ENCODE measurements around the gene OR6C2. TPM values are rescaled to one million over a fixed set of nuclear protein-coding genes. Genes with fewer than 3 reads are reported as not detected.
"Not testable (repeated sequence)": the region's sequence is repeated elsewhere in the genome, so short reads cannot be mapped to it uniquely, and the experiment has no call there.

The OR6C2 gene
- total RNA-seq, 1 donor from 2014 or later: not detected

DNA sequence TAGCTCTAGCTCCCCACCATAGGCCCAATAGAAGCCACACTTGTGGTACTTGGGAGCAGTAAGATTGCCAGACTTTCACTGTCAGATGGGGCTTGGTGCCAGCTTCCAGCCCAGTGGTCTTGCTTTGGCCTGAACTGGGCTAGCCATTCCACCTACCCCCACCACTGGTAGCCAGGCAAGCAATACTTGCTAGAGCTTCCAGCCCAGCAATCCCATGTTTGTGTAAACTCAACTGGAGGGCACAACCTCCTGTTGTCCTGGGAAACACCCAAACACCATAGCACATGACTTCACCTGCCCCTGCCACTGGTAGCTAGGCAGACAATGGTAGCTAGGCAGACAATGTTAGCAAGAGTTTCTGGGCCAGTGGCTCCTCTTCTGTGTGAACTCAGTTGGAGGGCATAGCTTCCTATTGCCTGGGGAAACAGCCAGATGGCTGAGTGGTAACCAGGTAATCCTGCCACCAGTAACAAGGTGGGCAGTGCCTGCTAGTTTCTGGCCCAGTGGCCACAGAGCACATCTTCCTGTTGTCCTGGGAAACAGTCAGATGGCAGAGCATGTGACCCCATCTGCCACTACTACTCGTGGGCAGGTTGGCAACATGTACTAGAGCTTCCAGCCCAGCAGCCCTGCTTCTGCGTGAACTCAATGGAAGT is 23.4 kb upstream of the OR6C2 start:
- Histone ChIP-seq H3K36me3 (ENCODE audit: control insufficient read depth in 3 of 3, insufficient read depth in 3 of 3, low read length in 3 of 3) (no peaks in the 10 kb centered on the region), H3K9ac (ENCODE audit: low read depth in 1 of 3, low read length in 3 of 3) (no peak overlapping the region), H3K4me3 (ENCODE audit: low read length in 3 of 3) (no peak overlapping the region), H3K27ac (ENCODE audit: low read depth, low read length) (no peak overlapping the region), H3K4me1 (ENCODE audit: control insufficient read depth in 3 of 3, insufficient read depth in 3 of 3, low read length in 3 of 3) (no peaks in the 10 kb centered on the region), H3K27me3 (ENCODE audit: control insufficient read depth in 3 of 3, insufficient read depth in 3 of 3, low read length in 3 of 3) (peaks cover 0 to 3% (median 0%) of the 10 kb centered on the region in 3 donors), H3K9me3 (ENCODE audit: control insufficient read depth in 3 of 3, low read length in 3 of 3) (peaks cover 0 to 2% (median 0%) of the 10 kb centered on the region in 3 donors)

GRCh38 chr12:55425954-55426353 is 17.9 kb upstream of the OR6C2 start, which contains the start of gene OR6C76:
OR6C76 (plus strand) TSS chr12:55426254; CDS start chr12:55426254, 0 bp downstream.
- Histone ChIP-seq H3K27ac (ENCODE audit: low read depth, low read length) (no peak within 1 kb of the TSS), H3K4me3 (ENCODE audit: low read length in 3 of 3) (no peak within 1 kb of the TSS), H3K36me3 (ENCODE audit: control insufficient read depth in 3 of 3, insufficient read depth in 3 of 3, low read length in 3 of 3) (no peaks in the 10 kb centered on the region), H3K9ac (ENCODE audit: low read depth in 1 of 3, low read length in 3 of 3) (no peak within 1 kb of the TSS), H3K27me3 (ENCODE audit: control insufficient read depth in 3 of 3, insufficient read depth in 3 of 3, low read length in 3 of 3) (no peaks in the 10 kb centered on the region), H3K9me3 (ENCODE audit: control insufficient read depth in 3 of 3, low read length in 3 of 3) (no peaks in the 10 kb centered on the region), H3K4me1 (ENCODE audit: control insufficient read depth in 3 of 3, insufficient read depth in 3 of 3, low read length in 3 of 3) (no peaks in the 10 kb centered on the region)

- no peaks in the 10 kb centered on the region for H3K36me3 ChIP-seq (ENCODE audit: control insufficient read depth in 3 of 3, insufficient read depth in 3 of 3, low read length in 3 of 3)
- no peak overlapping the region for H3K9ac ChIP-seq (ENCODE audit: low read depth in 1 of 3, low read length in 3 of 3)
- no peaks in the 10 kb centered on the region for H3K27me3 ChIP-seq (ENCODE audit: control insufficient read depth in 3 of 3, insufficient read depth in 3 of 3, low read length in 3 of 3)
- no peaks in the 10 kb centered on the region for H3K4me1 ChIP-seq (ENCODE audit: control insufficient read depth in 3 of 3, insufficient read depth in 3 of 3, low read length in 3 of 3)
- no peaks in the 10 kb centered on the region for H3K9me3 ChIP-seq (ENCODE audit: control insufficient read depth in 3 of 3, low read length in 3 of 3)
- H3K4me3 ChIP-seq (ENCODE audit: low read length in 3 of 3): no peak overlapping the region
- no peak overlapping the region for H3K27ac ChIP-seq (ENCODE audit: low read depth, low read length)
These were observed 15.3 kb upstream of the OR6C2 start for GRCh38 chr12:55428331-55429243.

- not testable (repeated sequence) for H3K4me3 ChIP-seq (ENCODE audit: low read length in 3 of 3); H3K27ac ChIP-seq (ENCODE audit: low read depth, low read length); H3K9me3 ChIP-seq (ENCODE audit: control insufficient read depth in 3 of 3, low read length in 3 of 3); H3K9ac ChIP-seq (ENCODE audit: low read depth in 1 of 3, low read length in 3 of 3); H3K36me3 ChIP-seq (ENCODE audit: control insufficient read depth in 3 of 3, insufficient read depth in 3 of 3, low read length in 3 of 3); H3K4me1 ChIP-seq (ENCODE audit: control insufficient read depth in 3 of 3, insufficient read depth in 3 of 3, low read length in 3 of 3); H3K27me3 ChIP-seq (ENCODE audit: control insufficient read depth in 3 of 3, insufficient read depth in 3 of 3, low read length in 3 of 3)
These were observed 2.6 kb upstream of the OR6C2 start for GRCh38 chr12:55441233-55441632.

DNA sequence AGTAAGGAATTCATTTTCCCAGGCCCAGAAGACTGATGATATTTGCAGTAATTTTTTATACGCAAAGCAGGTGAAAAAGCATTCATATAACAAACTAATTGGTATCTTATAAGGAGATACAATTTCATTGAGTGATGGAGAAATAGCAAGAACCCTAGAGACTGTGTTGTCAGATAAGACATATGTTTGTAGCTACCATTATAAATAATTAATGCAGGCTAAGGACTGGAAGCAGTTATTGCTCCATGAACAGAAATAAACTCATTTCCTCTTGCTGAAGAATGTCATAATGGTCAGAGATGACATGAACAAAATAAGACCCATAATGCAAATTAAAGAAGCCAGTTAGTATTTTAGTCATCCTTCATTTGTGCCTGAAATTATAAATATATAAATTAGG is 1.5 kb downstream of the OR6C2 start:
- Histone ChIP-seq H3K27ac (ENCODE audit: low read depth, low read length) (no peak overlapping the region), H3K36me3 (ENCODE audit: control insufficient read depth in 3 of 3, insufficient read depth in 3 of 3, low read length in 3 of 3) (no peaks in the 10 kb centered on the region), H3K9me3 (ENCODE audit: control insufficient read depth in 3 of 3, low read length in 3 of 3) (no peaks in the 10 kb centered on the region), H3K4me1 (ENCODE audit: control insufficient read depth in 3 of 3, insufficient read depth in 3 of 3, low read length in 3 of 3) (no peaks in the 10 kb centered on the region), H3K4me3 (ENCODE audit: low read length in 3 of 3) (no peak overlapping the region), H3K27me3 (ENCODE audit: control insufficient read depth in 3 of 3, insufficient read depth in 3 of 3, low read length in 3 of 3) (peaks cover 0 to 3% (median 0%) of the 10 kb centered on the region in 3 donors), H3K9ac (ENCODE audit: low read depth in 1 of 3, low read length in 3 of 3) (no peak overlapping the region)

DNA sequence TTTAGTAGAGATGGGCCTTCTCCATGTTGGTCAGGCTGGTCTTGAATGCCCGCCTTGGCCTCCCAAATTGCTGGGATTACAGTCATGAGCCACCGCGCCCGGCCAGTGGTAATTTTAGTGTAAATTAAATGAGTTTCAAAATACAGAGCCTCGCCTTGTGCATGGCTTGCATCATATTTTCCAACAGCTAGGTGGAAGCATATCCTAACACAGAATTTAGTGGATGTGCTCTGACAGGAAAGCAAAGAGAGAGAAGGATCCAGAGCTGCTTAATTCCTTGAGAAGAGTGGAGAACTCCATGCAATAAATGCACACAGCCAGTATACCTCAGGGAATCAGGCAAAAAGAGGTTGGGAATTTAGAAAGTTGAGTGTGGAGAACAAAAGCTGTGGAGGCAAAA is 2.5 kb downstream of the OR6C2 start:
- H3K9ac ChIP-seq (ENCODE audit: low read depth in 1 of 3, low read length in 3 of 3): no peak overlapping the region
- H3K27ac ChIP-seq (ENCODE audit: low read depth, low read length): no peak overlapping the region
- no peaks in the 10 kb centered on the region for H3K36me3 ChIP-seq (ENCODE audit: control insufficient read depth in 3 of 3, insufficient read depth in 3 of 3, low read length in 3 of 3)
- H3K27me3 ChIP-seq (ENCODE audit: control insufficient read depth in 3 of 3, insufficient read depth in 3 of 3, low read length in 3 of 3): peaks cover 0 to 3% (median 0%) of the 10 kb centered on the region in 3 donors
- H3K4me3 ChIP-seq (ENCODE audit: low read length in 3 of 3): no peak overlapping the region
- H3K9me3 ChIP-seq (ENCODE audit: control insufficient read depth in 3 of 3, low read length in 3 of 3): no peaks in the 10 kb centered on the region
- no peaks in the 10 kb centered on the region for H3K4me1 ChIP-seq (ENCODE audit: control insufficient read depth in 3 of 3, insufficient read depth in 3 of 3, low read length in 3 of 3)

GRCh38 chr12:55448825-55449224 is 4.9 kb downstream of the OR6C2 start:
- Histone ChIP-seq H3K27me3 (ENCODE audit: control insufficient read depth in 3 of 3, insufficient read depth in 3 of 3, low read length in 3 of 3) (peaks cover 0 to 3% (median 0%) of the 10 kb centered on the region in 3 donors), H3K27ac (ENCODE audit: low read depth, low read length) (no peak overlapping the region), H3K9ac (ENCODE audit: low read depth in 1 of 3, low read length in 3 of 3) (no peak overlapping the region), H3K4me3 (ENCODE audit: low read length in 3 of 3) (no peak overlapping the region), H3K4me1 (ENCODE audit: control insufficient read depth in 3 of 3, insufficient read depth in 3 of 3, low read length in 3 of 3) (no peaks in the 10 kb centered on the region), H3K9me3 (ENCODE audit: control insufficient read depth in 3 of 3, low read length in 3 of 3) (no peaks in the 10 kb centered on the region), H3K36me3 (ENCODE audit: control insufficient read depth in 3 of 3, insufficient read depth in 3 of 3, low read length in 3 of 3) (no peaks in the 10 kb centered on the region)

- not testable (repeated sequence) for H3K9ac ChIP-seq (ENCODE audit: low read depth in 1 of 3, low read length in 3 of 3); H3K4me1 ChIP-seq (ENCODE audit: control insufficient read depth in 3 of 3, insufficient read depth in 3 of 3, low read length in 3 of 3); H3K9me3 ChIP-seq (ENCODE audit: control insufficient read depth in 3 of 3, low read length in 3 of 3); H3K27me3 ChIP-seq (ENCODE audit: control insufficient read depth in 3 of 3, insufficient read depth in 3 of 3, low read length in 3 of 3); H3K36me3 ChIP-seq (ENCODE audit: control insufficient read depth in 3 of 3, insufficient read depth in 3 of 3, low read length in 3 of 3); H3K27ac ChIP-seq (ENCODE audit: low read depth, low read length); H3K4me3 ChIP-seq (ENCODE audit: low read length in 3 of 3)
These were observed 21.1 kb downstream of the OR6C2 start for GRCh38 chr12:55464926-55465325.

GRCh38 chr12:55467836-55468235 is 24.0 kb downstream of the OR6C2 start:
- Histone ChIP-seq H3K4me3 (ENCODE audit: low read length in 3 of 3) (no peak overlapping the region), H3K27ac (ENCODE audit: low read depth, low read length) (no peak overlapping the region), H3K4me1 (ENCODE audit: control insufficient read depth in 3 of 3, insufficient read depth in 3 of 3, low read length in 3 of 3) (no peaks in the 10 kb centered on the region), H3K9me3 (ENCODE audit: control insufficient read depth in 3 of 3, low read length in 3 of 3) (no peaks in the 10 kb centered on the region), H3K9ac (ENCODE audit: low read depth in 1 of 3, low read length in 3 of 3) (no peak overlapping the region), H3K27me3 (ENCODE audit: control insufficient read depth in 3 of 3, insufficient read depth in 3 of 3, low read length in 3 of 3) (no peaks in the 10 kb centered on the region), H3K36me3 (ENCODE audit: control insufficient read depth in 3 of 3, insufficient read depth in 3 of 3, low read length in 3 of 3) (no peaks in the 10 kb centered on the region)

DNA sequence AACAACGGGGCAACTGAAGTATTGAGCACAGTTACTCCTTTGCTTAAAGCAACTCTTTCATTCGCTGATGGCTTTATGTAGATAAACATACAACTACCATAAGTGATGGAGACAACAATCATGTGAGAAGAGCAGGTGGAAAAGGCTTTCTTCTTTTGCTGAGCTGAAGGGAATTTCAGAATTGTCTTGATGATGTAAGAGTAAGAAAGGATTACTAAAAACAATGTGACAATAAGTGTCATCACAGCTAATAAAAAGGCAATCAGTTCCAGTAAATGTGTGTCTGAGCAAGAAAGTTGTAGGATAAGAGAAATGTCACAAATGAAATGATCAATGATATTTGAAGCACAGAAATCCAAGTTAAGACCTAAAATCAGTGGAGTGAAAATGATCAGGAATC is 25.4 kb downstream of the OR6C2 start:
- Histone ChIP-seq H3K36me3 (ENCODE audit: control insufficient read depth in 3 of 3, insufficient read depth in 3 of 3, low read length in 3 of 3) (no peaks in the 10 kb centered on the region), H3K27me3 (ENCODE audit: control insufficient read depth in 3 of 3, insufficient read depth in 3 of 3, low read length in 3 of 3) (no peaks in the 10 kb centered on the region), H3K27ac (ENCODE audit: low read depth, low read length) (no peak overlapping the region), H3K4me1 (ENCODE audit: control insufficient read depth in 3 of 3, insufficient read depth in 3 of 3, low read length in 3 of 3) (no peaks in the 10 kb centered on the region), H3K9ac (ENCODE audit: low read depth in 1 of 3, low read length in 3 of 3) (no peak overlapping the region), H3K4me3 (ENCODE audit: low read length in 3 of 3) (no peak overlapping the region), H3K9me3 (ENCODE audit: control insufficient read depth in 3 of 3, low read length in 3 of 3) (no peaks in the 10 kb centered on the region)

Measured in skeletal muscle tissue (tissue), 4 donors.